NCI-H345 treated with DMSO at 0.1 percent for 48 hours (cell line): Measurements from ENCODE around the gene CROCC.

Source experiments
- DNase-seq: peaks from one replicate; lab custom pipeline; 2025; ENCODE audit not compliant: unreplicated experiment; lab: John Stamatoyannopoulos, UW

CROCC gene

GRCh38 chr1:16966282-16966681 lies 44.6 kb downstream of the CROCC start:
- DNase-seq, result no peak

GRCh38 chr1:16967095-16967575 lies 45.4 kb downstream of the CROCC start:
- no peak for DNase-seq

- no peak for DNase-seq
Observed at GRCh38 chr1:16967962-16968361, 46.2 kb downstream of the CROCC start.

- no peak for DNase-seq
Observed at GRCh38 chr1:16968372-16968771, 46.6 kb downstream of the CROCC start.

GRCh38 chr1:16969057-16969611 lies 47.4 kb downstream of the CROCC start:
- no peak for DNase-seq

- no peak for DNase-seq
Observed at GRCh38 chr1:16969651-16970050, 47.9 kb downstream of the CROCC start.

- DNase-seq, result no peak
Observed at GRCh38 chr1:16970132-16970910, 48.6 kb downstream of the CROCC start.

- DNase-seq, result peak; percentile 81
Observed at GRCh38 chr1:16971341-16972188, 49.8 kb downstream of the CROCC start.

- no peak for DNase-seq
Observed at GRCh38 chr1:16972189-16972895, 50.6 kb downstream of the CROCC start.

GRCh38 chr1:16973215-16973614 lies 51.5 kb downstream of the CROCC start:
- DNase-seq, result no peak

- no peak for DNase-seq
Observed at GRCh38 chr1:16975211-16975610, 53.5 kb downstream of the CROCC start.

- DNase-seq, result no peak
Observed at GRCh38 chr1:16975838-16976237, 54.1 kb downstream of the CROCC start.

GRCh38 chr1:16976966-16977365 lies 55.2 kb downstream of the CROCC start:
- DNase-seq, result no peak

GRCh38 chr1:16977377-16977776 lies 55.6 kb downstream of the CROCC start:
- DNase-seq, result no peak

- no peak for DNase-seq
Observed at GRCh38 chr1:16978139-16978538, 56.4 kb downstream of the CROCC start.

- DNase-seq, result no peak
Observed at GRCh38 chr1:16978567-16979474, 57.1 kb downstream of the CROCC start.

GRCh38 chr1:16979475-16980327 lies 58.0 kb downstream of the CROCC start:
- DNase-seq, result no peak

GRCh38 chr1:16980473-16981268 lies 58.9 kb downstream of the CROCC start, which contains the start of gene MFAP2:
MFAP2 (minus strand) TSS chr1:16980620; CDS start chr1:16978273, 2,347 bp downstream.
- DNase-seq, result no peak
